ENCODE results near the gene IFT81. TPM values are rescaled to one million over a fixed set of nuclear protein-coding genes. Genes with fewer than 3 reads are reported as not detected.

Gene IFT81
- total and polyA plus RNA-seq, 2 of the 13 experiments (the other 11 are each of a cell fraction or from before 2014, with no cell fraction given): 4.2 to 13.0 TPM

DNA sequence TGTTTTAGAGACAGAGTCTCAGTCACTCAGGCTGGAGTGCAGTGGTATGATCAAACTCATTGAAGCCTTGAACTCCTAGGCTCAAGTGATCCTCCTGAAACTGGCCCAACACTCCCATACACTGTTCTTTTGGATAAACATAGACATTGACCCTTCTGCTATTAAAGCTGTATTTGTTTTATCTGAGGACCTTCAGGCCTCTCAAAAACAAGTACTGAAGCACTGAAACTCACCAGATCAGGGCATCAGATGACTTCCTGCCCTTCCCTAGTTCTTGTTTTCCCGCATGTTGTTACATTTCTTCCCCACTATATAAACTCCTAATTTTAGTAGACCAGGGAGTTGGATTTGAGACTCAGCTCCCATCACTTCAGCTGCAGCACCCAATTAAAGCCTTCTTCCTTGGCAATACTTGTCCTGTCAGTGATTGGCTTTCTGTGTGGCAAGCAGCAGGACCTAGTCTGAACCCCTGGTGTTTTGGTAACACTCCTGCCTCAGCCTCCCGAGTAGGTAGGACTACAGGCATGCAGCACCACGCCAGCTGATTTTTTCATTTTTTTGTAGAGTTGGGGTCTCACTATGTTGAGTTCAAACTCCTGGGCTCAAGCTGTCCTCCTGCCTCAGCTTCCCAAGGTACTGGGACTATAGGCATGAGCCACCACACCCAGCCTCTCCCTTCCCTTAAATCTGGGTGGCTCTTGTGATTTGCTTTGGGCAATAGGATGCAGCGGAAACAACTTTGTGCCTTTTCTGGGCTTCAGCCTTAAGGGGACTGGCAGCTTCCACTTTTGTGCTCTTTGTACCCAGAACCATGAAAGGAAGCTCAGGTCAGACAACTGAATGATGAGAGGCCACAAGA, 12.5 kb upstream of the IFT81 start (continued):
- TF ChIP-seq, protein P1, sequence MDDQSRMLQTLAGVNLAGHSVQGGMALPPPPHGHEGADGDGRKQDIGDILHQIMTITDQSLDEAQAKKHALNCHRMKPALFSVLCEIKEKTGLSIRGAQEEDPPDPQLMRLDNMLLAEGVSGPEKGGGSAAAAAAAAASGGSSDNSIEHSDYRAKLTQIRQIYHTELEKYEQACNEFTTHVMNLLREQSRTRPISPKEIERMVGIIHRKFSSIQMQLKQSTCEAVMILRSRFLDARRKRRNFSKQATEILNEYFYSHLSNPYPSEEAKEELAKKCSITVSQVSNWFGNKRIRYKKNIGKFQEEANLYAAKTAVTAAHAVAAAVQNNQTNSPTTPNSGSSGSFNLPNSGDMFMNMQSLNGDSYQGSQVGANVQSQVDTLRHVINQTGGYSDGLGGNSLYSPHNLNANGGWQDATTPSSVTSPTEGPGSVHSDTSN (CRISPR knock-in tag; IDR thresholded peaks at IDR 0.05; ENCODE audit: borderline replicate concordance): no peak
- TF ChIP-seq ZNF275 (CRISPR knock-in tag; IDR thresholded peaks at IDR 0.05; ENCODE audit: borderline replicate concordance) (0 out of 2 replicates have a peak, but pooled peaks have one; percentile 27), ZNF576 (CRISPR knock-in tag; IDR thresholded peaks at IDR 0.05) (no peak), GTF3A (CRISPR knock-in tag; conservative IDR thresholded peaks at IDR 0.05) (no peak), ARNTL (CRISPR knock-in tag; IDR thresholded peaks at IDR 0.05) (no peak), ZNF558 (CRISPR knock-in tag; IDR thresholded peaks at IDR 0.05; ENCODE audit: borderline replicate concordance) (no peak), ZNF687 (CRISPR knock-in tag; IDR thresholded peaks at IDR 0.05) (no peak), HOXA9 (CRISPR knock-in tag; IDR thresholded peaks at IDR 0.05; ENCODE audit: borderline replicate concordance) (no peak), PRPF4 (IDR thresholded peaks at IDR 0.05; ENCODE audit: low read depth, low read length, poor library complexity, severe bottlenecking) (no peak), RNF219 (CRISPR knock-in tag; IDR thresholded peaks at IDR 0.05) (no peak), REXO4 (CRISPR knock-in tag; IDR thresholded peaks at IDR 0.05; ENCODE audit: borderline replicate concordance) (no peak), NAIF1 (CRISPR knock-in tag; IDR thresholded peaks at IDR 0.05; ENCODE audit: borderline replicate concordance) (no peak), ZNF232 (CRISPR knock-in tag; IDR thresholded peaks at IDR 0.05; ENCODE audit: borderline replicate concordance) (no peak), ZNF816 (CRISPR knock-in tag; IDR thresholded peaks at IDR 0.05; ENCODE audit: borderline replicate concordance) (no peak), ZNF891 (CRISPR knock-in tag; IDR thresholded peaks at IDR 0.05) (no peak)
- TF ChIP-seq, protein P2, sequence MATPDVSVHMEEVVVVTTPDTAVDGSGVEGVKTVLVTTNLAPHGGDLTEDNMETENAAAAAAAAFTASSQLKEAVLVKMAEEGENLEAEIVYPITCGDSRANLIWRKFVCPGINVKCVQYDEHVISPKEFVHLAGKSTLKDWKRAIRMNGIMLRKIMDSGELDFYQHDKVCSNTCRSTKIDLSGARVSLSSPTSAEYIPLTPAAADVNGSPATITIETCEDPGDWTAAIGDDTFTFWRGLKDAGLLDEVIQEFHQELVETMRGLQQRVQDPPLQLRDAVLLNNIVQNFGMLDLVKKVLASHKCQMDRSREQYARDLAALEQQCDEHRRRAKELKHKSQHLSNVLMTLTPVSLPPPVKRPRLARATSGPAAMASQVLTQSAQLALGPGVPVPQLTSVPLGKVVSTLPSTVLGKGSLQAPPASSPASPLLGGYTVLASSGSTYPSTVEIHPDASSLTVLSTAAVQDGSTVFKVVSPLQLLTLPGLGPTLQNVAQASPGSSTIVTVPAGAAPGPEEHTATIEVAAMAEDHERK (CRISPR knock-in tag; IDR thresholded peaks at IDR 0.05; ENCODE audit: low read depth): no peak

All from HepG2 (cell line).